Neutrophil (primary cell): ENCODE measurements around the gene HIRA.

Experiments
- H3K27ac ChIP-seq: fragments of 200-600 bp; sonication (generic); 2 replicates; pipeline ENCODE4 v1.5.1; 2016; ENCODE audit warnings: mild to moderate bottlenecking, moderate library complexity
- H3K27me3 ChIP-seq: fragments of 200-600 bp; sonication (generic); 2 replicates; pipeline ENCODE4 v1.6.0; 2016; ENCODE audit warnings: mild to moderate bottlenecking
- H3K36me3 ChIP-seq: fragments of 200-600 bp; sonication (generic); 2 replicates; pipeline ENCODE4 v1.5.1; 2017
- H3K4me1 ChIP-seq, 2 experiments: fragments of 200-600 bp in 1 of 2; sonication (generic) in 1 of 2; 1 replicate in 1 of 2; 2 replicates in 1 of 2; pipeline versions ENCODE4 v1.5.1 to v1.6.1; 2013 to 2016; ENCODE audit warnings: low read depth in 1 of 2, low read length in 1 of 2, mild to moderate bottlenecking in 1 of 2, moderate library complexity in 1 of 2; ENCODE audit not compliant: control insufficient read depth in 1 of 2, insufficient read depth in 1 of 2
- H3K4me3 ChIP-seq, 2 experiments: fragments of 200-600 bp in 1 of 2; sonication (generic) in 1 of 2; 1 replicate in 1 of 2; 2 replicates in 1 of 2; pipeline ENCODE4 v1.5.1; 2013 to 2016; ENCODE audit warnings: low read depth in 1 of 2, low read length in 1 of 2, mild to moderate bottlenecking in 1 of 2, moderate library complexity in 1 of 2
- H3K9me3 ChIP-seq: fragments of 200-600 bp; sonication (generic); 2 replicates; pipeline ENCODE4 v1.5.1; 2016
- TF ChIP-seq, protein P1 (sequence below): fragments of 200-600 bp; sonication (generic); IDR thresholded peaks from 2 replicates; pipeline ENCODE4 v1.5.1; 2016; ENCODE audit warnings: antibody characterized with exemption

HIRA gene

DNA sequence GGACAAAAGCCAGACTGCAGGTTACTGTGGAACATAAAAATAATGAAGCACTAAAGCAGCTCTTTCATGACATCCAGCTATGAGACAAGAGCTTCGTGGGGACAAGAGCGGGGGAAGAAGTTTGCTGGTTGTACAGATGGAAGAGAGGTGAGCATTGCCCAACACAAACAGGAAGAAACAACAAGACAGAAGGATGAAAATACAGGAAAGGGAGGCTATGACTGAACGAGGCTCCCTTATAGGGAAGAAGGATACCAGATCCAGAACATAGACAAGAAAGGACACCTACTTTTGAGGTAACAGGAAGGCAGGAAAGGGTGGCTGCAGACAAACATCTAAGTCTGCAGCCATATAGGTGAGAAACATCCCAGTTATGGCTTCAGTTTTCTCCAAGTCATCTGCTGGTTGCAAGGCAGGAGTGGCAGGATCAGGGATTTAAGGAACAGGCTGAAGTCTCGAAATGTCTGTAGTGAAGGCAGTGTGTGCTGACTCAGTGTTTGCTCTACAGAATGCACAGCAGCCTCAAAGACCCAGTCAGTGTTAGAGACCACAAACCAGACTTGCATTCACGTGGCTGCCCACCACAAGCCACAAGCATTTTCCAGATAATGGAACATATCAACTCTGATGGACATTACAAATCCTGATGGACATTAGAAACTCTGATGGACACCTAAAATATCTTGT, 141.9 kb downstream of the HIRA start:
- H3K36me3 ChIP-seq: peaks cover 11% of the 10 kb centered on the region
- no peak overlapping the region for H3K4me3 ChIP-seq
- H3K4me1 ChIP-seq: peaks cover 45 to 46% of the 10 kb centered on the region in 2 experiments
- no peak overlapping the region for H3K27ac ChIP-seq
- TF ChIP-seq, protein P1, sequence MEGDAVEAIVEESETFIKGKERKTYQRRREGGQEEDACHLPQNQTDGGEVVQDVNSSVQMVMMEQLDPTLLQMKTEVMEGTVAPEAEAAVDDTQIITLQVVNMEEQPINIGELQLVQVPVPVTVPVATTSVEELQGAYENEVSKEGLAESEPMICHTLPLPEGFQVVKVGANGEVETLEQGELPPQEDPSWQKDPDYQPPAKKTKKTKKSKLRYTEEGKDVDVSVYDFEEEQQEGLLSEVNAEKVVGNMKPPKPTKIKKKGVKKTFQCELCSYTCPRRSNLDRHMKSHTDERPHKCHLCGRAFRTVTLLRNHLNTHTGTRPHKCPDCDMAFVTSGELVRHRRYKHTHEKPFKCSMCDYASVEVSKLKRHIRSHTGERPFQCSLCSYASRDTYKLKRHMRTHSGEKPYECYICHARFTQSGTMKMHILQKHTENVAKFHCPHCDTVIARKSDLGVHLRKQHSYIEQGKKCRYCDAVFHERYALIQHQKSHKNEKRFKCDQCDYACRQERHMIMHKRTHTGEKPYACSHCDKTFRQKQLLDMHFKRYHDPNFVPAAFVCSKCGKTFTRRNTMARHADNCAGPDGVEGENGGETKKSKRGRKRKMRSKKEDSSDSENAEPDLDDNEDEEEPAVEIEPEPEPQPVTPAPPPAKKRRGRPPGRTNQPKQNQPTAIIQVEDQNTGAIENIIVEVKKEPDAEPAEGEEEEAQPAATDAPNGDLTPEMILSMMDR: no peak
- no peaks in the 10 kb centered on the region for H3K27me3 ChIP-seq
- no peaks in the 10 kb centered on the region for H3K9me3 ChIP-seq

DNA sequence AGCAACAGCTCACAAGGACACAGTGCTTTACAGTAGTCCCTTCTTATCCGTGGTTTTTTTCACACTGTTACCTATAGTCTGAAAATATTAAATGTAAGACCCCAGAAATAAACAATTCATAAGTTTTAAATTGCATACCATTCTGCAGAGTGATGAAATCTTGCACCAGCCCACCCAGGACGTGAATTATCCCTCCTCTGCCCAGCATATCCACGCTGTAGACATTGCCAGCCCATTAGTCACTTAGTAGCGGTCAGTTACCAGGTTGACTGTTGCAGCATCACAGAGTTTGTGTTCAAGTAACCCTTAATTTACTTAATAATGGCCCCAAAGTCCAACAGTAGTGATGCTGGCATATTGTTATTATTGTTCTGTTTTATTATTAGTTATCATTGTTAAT, 143.6 kb downstream of the HIRA start:
- no peak overlapping the region for H3K27ac ChIP-seq
- TF ChIP-seq, protein P1: no peak
- peaks cover 11% of the 10 kb centered on the region for H3K36me3 ChIP-seq
- no peaks in the 10 kb centered on the region for H3K27me3 ChIP-seq
- no peak overlapping the region for H3K4me3 ChIP-seq
- no peaks in the 10 kb centered on the region for H3K9me3 ChIP-seq
- H3K4me1 ChIP-seq: peaks cover 42 to 43% of the 10 kb centered on the region in 2 experiments

DNA sequence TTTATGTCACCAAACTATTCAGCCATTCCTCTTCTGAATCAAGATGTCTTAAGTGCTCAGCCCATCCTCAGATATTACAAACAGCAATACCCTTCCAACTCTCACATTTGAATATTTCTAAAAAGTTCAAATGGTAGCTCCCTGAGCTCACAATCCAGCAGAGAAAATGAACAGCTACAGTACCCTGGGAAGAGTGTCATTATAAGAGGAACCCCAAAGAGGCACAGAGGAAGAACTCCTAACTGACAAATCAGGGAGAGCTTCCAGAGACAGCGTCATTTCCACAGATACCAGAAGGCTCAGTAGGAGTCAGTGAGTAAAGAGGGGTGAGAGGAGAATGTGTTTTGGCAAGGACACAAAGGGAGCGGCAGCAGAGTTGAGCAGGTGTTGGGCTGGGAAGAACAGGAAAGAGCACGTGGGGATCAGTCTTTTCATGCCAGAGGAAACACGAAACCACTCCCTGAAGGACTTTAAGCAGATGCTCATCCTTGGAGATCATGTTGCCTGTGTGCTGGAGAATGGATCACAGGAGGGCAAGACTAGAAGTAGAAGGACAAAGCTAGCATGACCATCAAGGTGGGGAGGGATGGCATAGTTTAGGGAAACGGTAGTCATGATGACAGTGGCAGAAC, 144.3 kb downstream of the HIRA start:
- Histone ChIP-seq H3K27me3 (no peaks in the 10 kb centered on the region), H3K4me1 (peaks cover 35 to 36% of the 10 kb centered on the region in 2 experiments), H3K9me3 (no peaks in the 10 kb centered on the region), H3K36me3 (peaks cover 11% of the 10 kb centered on the region), H3K4me3 (no peak overlapping the region), H3K27ac (no peak overlapping the region)
- TF ChIP-seq, protein P1: no peak

DNA sequence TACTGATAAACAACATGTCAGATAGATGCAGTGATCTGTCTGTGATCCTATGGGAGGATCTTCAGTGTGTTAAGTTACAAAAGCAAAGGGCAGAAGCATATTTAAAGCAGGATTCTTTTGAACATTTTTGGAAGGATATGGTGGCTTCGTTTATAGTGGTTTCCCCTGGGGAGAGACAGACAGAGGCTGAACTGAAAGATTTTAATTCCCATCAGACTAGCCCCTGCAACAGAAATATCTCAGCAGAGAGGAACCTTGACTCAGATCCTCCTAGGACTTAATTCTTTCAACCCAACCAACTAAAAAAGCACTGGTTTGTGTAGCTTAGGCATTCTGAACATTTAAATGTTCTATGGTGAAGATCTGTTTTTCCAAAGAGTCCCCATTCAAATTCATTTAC, 145.7 kb downstream of the HIRA start:
- Histone ChIP-seq H3K27ac (no peak overlapping the region), H3K27me3 (no peaks in the 10 kb centered on the region), H3K4me1 (peaks cover 28 to 29% of the 10 kb centered on the region in 2 experiments), H3K4me3 (no peak overlapping the region), H3K9me3 (no peaks in the 10 kb centered on the region), H3K36me3 (peaks cover 11% of the 10 kb centered on the region)
- TF ChIP-seq, protein P1: no peak
